ENCODE measurements around the gene CADPS2.

DNA sequence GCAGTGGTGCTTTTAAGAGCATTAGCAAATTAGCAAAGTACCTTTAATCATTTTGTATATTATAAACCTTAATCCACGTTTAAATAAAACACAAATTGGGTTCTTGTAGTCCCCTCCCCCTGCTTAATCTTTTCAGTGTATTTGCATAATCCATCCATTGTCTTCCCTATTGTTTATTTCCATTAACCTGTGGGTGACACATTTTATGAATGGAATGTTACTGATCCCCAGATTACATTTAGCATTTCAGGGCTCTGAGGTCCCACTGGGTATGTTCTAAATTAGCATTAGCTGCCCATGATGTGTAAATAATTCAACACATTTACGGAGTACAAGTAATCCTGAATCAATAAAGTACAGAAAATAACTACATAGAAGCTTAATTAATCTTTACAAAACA, 443.3 kb downstream of the CADPS2 start:
- TF ChIP-seq POLR2AphosphoS5 (IDR thresholded peaks at IDR 0.05; ENCODE audit: low read depth, low read length) (no peak), EGR1 (IDR thresholded peaks at IDR 0.05; ENCODE audit: borderline replicate concordance, low read depth, low read length) (no peak), CBX8 (IDR thresholded peaks at IDR 0.05; ENCODE audit: borderline replicate concordance, low read depth, low read length) (no peak), CHD2 (IDR thresholded peaks at IDR 0.05; ENCODE audit: low read length) (no peak), BCL11A (IDR thresholded peaks at IDR 0.05; ENCODE audit: low read depth in 2 of 2, low read length in 2 of 2) (peak; percentile 23 to 86), EZH2 (IDR thresholded peaks at IDR 0.05; ENCODE audit: low read depth, low read length, severe bottlenecking) (no peak), POLR2A (IDR thresholded peaks at IDR 0.05; ENCODE audit: control extremely low read depth in 1 of 2, low read depth in 2 of 2, low read length in 2 of 2) (no peak), SUZ12 (IDR thresholded peaks at IDR 0.05; ENCODE audit: low read length) (no peak), RFX5 (IDR thresholded peaks at IDR 0.05; ENCODE audit: borderline replicate concordance, low read depth, low read length) (no peak)
- TF ChIP-seq, protein P1, sequence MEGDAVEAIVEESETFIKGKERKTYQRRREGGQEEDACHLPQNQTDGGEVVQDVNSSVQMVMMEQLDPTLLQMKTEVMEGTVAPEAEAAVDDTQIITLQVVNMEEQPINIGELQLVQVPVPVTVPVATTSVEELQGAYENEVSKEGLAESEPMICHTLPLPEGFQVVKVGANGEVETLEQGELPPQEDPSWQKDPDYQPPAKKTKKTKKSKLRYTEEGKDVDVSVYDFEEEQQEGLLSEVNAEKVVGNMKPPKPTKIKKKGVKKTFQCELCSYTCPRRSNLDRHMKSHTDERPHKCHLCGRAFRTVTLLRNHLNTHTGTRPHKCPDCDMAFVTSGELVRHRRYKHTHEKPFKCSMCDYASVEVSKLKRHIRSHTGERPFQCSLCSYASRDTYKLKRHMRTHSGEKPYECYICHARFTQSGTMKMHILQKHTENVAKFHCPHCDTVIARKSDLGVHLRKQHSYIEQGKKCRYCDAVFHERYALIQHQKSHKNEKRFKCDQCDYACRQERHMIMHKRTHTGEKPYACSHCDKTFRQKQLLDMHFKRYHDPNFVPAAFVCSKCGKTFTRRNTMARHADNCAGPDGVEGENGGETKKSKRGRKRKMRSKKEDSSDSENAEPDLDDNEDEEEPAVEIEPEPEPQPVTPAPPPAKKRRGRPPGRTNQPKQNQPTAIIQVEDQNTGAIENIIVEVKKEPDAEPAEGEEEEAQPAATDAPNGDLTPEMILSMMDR (IDR thresholded peaks at IDR 0.05; ENCODE audit: control extremely low read depth in 1 of 3, insufficient read depth in 1 of 3, low read depth in 1 of 3, low read length in 3 of 3), result no peak

Data from H1 (cell line).